T-helper 9 cell (primary cell): ENCODE data around the gene ZNF627.
"Not testable (repeated sequence)": the region's sequence is repeated elsewhere in the genome, so short reads cannot be mapped to it uniquely, and the experiment has no call there.

Experiments used
- DNase-seq: peaks from one replicate; pipeline ENCODE4 v3.0.0-alpha.2; 2020

The ZNF627 gene

DNA sequence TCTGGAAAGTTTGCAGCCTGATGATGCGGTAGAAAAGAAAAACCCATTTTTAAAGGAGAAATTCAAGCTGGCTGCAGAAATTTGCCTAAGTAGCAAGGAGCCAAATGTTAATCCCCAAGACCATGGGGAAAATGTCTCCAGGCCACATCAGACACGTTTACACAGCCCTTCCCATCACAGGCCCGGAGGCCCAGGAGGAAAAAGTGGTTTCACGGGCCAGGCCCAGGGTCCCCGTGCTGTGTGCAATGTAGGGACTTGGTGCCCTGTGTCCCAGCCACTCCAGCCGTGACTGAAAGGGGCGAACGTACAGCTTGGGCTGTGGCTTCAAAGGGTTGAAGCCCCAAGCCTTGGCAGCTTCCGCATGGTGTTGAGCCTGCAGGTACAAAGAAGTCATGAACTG, 35.9 kb downstream of the ZNF627 start:
- no peak for DNase-seq

DNA sequence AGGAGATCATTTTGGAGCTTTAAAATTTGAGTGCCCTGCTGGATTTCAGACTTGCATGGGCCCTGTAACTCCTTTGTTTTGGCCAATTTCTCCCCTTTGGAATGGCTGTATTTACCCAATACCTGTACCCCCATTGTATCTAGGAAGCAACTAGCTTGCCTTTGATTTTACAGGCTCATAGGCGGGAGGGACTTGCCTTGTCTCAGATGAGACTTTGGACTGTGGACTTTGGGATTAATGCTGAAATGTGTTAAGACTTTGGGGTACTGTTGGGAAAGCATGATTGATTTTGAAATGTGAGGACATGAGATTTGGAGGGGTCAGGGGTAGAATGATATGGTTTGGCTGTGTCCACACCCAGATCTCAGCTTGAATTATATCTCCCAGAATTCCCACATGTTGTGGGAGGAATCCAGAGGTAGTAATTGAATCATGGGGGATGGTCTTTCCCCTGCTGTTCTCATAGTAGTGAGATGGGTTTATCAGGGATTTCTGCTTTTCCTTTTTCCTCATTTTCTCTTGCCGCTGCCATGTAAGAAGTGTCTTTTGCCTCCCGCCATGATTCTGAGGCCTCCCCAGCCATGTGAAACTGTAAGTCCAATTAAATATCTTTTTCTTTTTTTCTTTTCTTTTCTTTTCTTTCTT, 36.9 kb downstream of the ZNF627 start:
- DNase-seq, result not testable (repeated sequence)

- no peak for DNase-seq
Observed at GRCh38 chr19:11639245-11639601, 41.9 kb downstream of the ZNF627 start.

GRCh38 chr19:11639602-11640471, 42.6 kb downstream of the ZNF627 start:
- peak; percentile 66 for DNase-seq

GRCh38 chr19:11641244-11641643, 44.0 kb downstream of the ZNF627 start:
- no peak for DNase-seq

GRCh38 chr19:11642902-11643301, 45.6 kb downstream of the ZNF627 start:
- no peak for DNase-seq

- DNase-seq, result no peak
Observed at GRCh38 chr19:11649941-11650340, 52.7 kb downstream of the ZNF627 start.

GRCh38 chr19:11651062-11651461, 53.8 kb downstream of the ZNF627 start:
- no peak for DNase-seq

DNA sequence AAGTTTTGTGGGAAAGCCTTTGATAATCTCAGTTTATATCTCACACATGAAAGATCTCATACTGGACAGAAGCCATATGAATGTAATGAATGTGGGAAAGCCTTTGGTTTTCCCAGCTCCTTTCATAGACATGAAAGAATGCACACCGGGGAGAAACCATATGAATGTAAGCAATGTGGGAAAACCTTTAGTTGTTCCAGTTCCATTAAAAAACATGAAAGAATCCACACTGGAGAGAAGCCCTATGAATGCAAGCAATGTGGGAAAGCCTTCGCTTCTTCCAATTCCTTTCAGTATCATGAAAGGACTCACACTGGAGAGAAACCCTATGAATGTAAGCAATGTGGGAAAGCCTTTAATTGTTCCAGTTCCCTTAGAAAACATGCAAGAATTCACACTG, 54.8 kb downstream of the ZNF627 start:
- DNase-seq, result no peak

DNA sequence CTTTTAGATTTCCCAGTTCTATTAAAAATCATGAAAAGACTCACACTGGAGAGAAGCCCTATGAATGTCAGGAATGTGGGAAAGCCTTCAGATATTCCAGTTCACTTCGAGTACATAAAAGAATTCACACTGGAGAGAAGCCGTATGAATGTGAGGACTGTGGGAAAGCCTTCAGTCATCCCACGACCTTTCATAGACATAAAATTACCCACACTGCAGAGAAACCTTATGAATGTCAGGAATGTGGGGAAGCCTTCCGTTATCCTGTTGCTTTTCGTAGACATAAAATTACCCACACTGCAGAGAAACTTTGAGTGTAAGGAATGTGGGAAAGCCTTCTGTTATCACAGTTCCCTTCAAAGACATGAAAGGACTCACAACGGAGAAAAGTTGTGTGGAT, 55.2 kb downstream of the ZNF627 start:
- DNase-seq, result no peak

DNA sequence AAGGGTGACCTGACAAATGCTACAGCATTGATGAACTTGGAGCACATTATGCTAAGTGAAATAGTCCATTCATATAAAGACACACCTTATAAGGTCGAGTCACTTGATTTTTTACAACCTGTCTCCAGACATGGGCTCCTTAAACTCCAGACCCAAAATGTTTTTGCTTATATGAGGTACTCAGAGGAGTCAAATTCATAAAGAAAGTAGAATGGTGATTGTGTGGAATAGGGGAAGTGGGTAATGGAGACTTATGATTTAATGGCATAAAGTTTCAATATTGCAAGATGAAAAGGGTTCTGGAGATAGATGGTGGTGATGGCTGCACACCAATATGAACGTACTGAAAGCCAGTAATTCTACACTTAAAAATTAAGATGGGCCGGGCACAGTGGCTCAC, 59.3 kb downstream of the ZNF627 start:
- no peak for DNase-seq

- DNase-seq, result no peak
Observed at GRCh38 chr19:11657307-11657706, 60.0 kb downstream of the ZNF627 start.

GRCh38 chr19:11658970-11659369, 61.7 kb downstream of the ZNF627 start:
- DNase-seq, result no peak

- no peak for DNase-seq
Observed at GRCh38 chr19:11659612-11660011, 62.3 kb downstream of the ZNF627 start.

- DNase-seq, result no peak
Observed at GRCh38 chr19:11662278-11662677, 65.0 kb downstream of the ZNF627 start.

- no peak for DNase-seq
Observed at GRCh38 chr19:11663181-11663591, 65.9 kb downstream of the ZNF627 start.
